Mucosa of stomach (tissue), 1 donor: Measurements from ENCODE around the gene C6orf120.

Experiments used
- H3K27me3 ChIP-seq: one replicate; pipeline ENCODE4 v1.7.0; 2013; ENCODE audit warnings: mild to moderate bottlenecking, low read length; ENCODE audit not compliant: control insufficient read depth, insufficient read depth
- H3K36me3 ChIP-seq: one replicate; pipeline ENCODE4 v1.7.0; 2013; ENCODE audit warnings: low read length; ENCODE audit not compliant: control insufficient read depth, insufficient read depth
- H3K4me1 ChIP-seq: one replicate; pipeline ENCODE4 v1.7.0; 2013; ENCODE audit warnings: mild to moderate bottlenecking, low read length; ENCODE audit not compliant: control insufficient read depth, insufficient read depth
- H3K4me3 ChIP-seq: one replicate; pipeline ENCODE4 v1.7.0; 2013; ENCODE audit warnings: low read length
- H3K9ac ChIP-seq: one replicate; pipeline ENCODE4 v1.7.0; 2013; ENCODE audit warnings: mild to moderate bottlenecking, low read length, moderate library complexity
- H3K9me3 ChIP-seq: one replicate; pipeline ENCODE4 v1.7.0; 2013; ENCODE audit warnings: mild to moderate bottlenecking, low read length, moderate library complexity; ENCODE audit not compliant: control insufficient read depth
- donor health status: Pancreatic carcinoma.

The C6orf120 gene

DNA sequence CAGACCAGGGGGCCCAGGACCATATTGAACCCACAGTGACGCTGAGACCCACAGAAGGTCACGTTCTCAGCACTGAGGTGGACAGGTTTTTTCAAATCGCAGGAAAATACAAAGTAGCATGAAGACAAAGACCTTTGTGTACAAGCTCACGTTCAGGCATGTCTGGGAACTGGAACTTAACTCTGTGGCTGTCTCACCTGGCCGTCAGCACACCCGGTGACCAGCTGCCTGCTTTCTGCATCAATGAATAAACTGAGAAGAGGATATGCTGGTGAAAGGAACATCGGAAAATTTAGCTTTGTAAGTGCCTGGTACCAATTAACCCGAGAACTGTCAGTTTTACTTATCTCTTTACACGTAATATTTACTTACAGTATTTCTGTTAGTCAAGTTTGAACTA, 36.6 kb upstream of the C6orf120 start:
- H3K4me3 ChIP-seq: no peak overlapping the region
- H3K27me3 ChIP-seq: no peaks in the 10 kb centered on the region
- H3K4me1 ChIP-seq: no peaks in the 10 kb centered on the region
- H3K9ac ChIP-seq: no peak overlapping the region
- peaks cover 5% of the 10 kb centered on the region for H3K36me3 ChIP-seq
- H3K9me3 ChIP-seq: no peaks in the 10 kb centered on the region

DNA sequence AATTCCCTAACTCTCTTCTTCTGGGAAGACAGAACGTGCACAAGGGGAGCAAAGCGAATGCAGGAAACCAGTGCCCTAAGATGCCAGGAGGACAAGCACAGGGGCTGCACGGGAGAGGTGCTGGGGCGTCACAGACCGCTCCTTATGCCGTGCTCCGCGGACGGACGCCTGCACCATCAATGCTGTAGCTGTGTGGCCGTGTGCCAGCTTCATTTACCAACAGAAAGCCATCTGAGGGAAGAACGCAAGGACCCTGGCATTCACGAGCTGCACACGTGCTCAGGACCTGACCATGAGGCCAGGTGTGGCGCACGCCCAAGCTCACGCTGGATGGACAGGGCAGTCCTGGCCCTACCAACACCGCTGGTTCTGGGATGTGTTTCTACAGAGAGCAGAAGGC, 35.5 kb upstream of the C6orf120 start:
- no peak overlapping the region for H3K4me3 ChIP-seq
- H3K27me3 ChIP-seq: no peaks in the 10 kb centered on the region
- H3K4me1 ChIP-seq: no peaks in the 10 kb centered on the region
- H3K36me3 ChIP-seq: peaks cover 5% of the 10 kb centered on the region
- no peak overlapping the region for H3K9ac ChIP-seq
- H3K9me3 ChIP-seq: no peaks in the 10 kb centered on the region

DNA sequence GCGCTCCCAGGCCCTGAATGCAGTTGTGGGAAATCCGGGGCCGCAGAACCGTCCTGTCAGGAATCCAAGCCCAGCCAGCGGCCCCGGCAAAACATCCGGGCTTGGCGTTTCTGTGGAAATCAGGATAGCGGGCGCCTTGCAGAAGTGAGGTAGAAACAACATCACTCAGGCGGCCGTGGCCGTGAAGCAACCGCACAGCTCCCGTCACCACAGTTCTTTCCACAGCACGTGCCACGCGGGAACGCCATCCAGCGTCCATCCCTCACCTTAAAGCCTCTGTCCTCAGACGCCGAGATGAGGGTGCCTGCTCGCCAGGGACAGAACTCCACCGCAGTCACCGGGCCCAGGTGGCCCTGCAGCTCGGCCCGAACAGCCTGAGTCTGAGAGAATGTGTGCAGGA, 34.2 kb upstream of the C6orf120 start:
- no peaks in the 10 kb centered on the region for H3K27me3 ChIP-seq
- no peaks in the 10 kb centered on the region for H3K9me3 ChIP-seq
- H3K4me1 ChIP-seq: no peaks in the 10 kb centered on the region
- H3K4me3 ChIP-seq: no peak overlapping the region
- no peak overlapping the region for H3K9ac ChIP-seq
- peaks cover 5% of the 10 kb centered on the region for H3K36me3 ChIP-seq

DNA sequence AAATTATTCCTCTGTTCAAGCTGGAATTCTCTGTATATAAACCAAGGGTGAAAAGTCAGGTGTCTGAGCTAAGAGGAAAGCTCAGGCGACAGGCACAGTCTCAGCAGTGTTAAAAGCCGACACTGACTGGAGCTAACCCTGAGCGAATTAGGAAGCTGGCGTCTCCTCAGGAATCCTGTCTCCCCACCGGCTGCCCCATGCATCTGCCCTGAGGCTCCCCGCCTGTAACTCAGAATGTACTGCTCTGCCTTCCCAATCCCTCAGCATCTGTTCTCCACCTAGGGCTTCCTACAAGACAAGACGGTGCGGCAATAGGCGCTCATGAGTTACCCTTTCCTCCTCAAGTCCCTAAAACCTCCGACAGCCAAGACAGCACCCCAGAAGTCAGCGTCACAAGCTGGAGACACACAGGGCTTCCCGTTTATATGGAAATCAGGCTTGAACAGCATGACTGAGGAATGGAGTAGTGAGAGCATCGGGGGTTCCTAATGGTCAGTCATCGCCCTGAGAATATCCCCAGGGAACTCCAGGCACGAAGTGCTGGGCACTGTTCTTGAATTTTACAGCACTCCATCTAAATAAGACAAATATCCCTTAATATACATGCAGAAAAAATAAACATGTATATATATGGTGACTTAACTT, 33.6 kb upstream of the C6orf120 start:
- Histone ChIP-seq H3K9me3 (no peaks in the 10 kb centered on the region), H3K27me3 (no peaks in the 10 kb centered on the region), H3K4me1 (no peaks in the 10 kb centered on the region), H3K36me3 (peaks cover 5% of the 10 kb centered on the region), H3K4me3 (no peak overlapping the region), H3K9ac (no peak overlapping the region)

DNA sequence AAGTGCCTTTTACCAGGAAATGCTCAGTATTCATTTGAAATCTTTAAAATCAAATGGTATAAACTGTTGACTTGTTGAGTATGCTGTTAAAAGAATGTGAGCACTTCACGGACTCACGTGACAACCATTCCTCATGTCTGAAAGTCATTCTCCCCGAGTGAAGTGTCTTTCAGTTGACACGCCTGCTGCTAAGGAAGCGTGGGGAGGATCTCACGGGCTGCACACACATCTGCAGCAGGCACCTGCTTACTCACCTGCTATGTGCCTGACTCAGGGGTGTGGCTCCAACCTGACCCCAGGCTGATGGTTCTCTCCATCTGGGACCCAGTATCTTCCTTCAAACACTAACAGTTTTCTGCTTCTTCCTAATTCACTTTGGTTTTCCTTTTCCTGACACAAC, 32.8 kb upstream of the C6orf120 start:
- H3K4me1 ChIP-seq: no peaks in the 10 kb centered on the region
- no peak overlapping the region for H3K4me3 ChIP-seq
- no peaks in the 10 kb centered on the region for H3K36me3 ChIP-seq
- H3K27me3 ChIP-seq: no peaks in the 10 kb centered on the region
- no peaks in the 10 kb centered on the region for H3K9me3 ChIP-seq
- no peak overlapping the region for H3K9ac ChIP-seq

DNA sequence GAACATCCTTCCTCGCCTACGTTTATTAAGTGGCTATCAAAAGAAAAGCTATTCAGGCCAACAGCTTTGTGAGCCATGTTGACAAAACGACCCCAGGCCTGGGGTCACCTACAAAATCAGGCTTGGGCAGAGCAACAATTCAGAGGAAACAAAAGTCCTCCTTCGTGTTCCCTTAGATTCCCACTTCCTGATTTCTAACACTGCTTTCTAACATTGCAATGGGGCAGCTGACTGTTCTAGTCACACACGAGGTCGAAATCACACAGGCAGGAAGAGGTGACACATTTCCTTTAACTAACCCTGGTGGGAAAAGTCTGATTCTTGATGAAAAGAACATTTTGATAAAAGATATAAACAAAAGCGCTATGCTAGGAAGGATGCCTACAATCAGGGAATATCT, 32.0 kb upstream of the C6orf120 start:
- Histone ChIP-seq H3K4me3 (no peak overlapping the region), H3K9ac (no peak overlapping the region), H3K36me3 (no peaks in the 10 kb centered on the region), H3K4me1 (no peaks in the 10 kb centered on the region), H3K27me3 (no peaks in the 10 kb centered on the region), H3K9me3 (no peaks in the 10 kb centered on the region)

DNA sequence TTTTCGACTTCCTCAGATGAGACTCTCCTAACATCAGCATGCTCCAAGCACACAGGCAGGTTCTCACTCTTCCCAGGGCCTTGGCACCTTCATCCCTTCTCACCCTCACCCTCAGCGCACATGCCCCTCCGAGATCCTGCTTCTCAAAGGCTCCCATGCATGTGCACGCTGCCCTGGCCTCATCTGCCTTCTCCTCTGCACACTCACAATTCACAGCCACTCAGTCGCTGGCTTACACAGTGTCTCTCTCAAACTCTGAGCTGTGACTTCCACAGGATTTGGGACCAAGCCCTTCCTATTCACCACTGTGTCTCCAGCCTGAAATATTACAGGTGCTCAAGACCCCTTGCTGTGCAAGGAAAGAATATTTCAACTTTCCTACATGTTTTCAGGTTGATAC, 30.4 kb upstream of the C6orf120 start:
- H3K27me3 ChIP-seq: no peaks in the 10 kb centered on the region
- H3K4me1 ChIP-seq: no peaks in the 10 kb centered on the region
- no peaks in the 10 kb centered on the region for H3K36me3 ChIP-seq
- H3K9me3 ChIP-seq: no peaks in the 10 kb centered on the region
- H3K4me3 ChIP-seq: no peak overlapping the region
- no peak overlapping the region for H3K9ac ChIP-seq

DNA sequence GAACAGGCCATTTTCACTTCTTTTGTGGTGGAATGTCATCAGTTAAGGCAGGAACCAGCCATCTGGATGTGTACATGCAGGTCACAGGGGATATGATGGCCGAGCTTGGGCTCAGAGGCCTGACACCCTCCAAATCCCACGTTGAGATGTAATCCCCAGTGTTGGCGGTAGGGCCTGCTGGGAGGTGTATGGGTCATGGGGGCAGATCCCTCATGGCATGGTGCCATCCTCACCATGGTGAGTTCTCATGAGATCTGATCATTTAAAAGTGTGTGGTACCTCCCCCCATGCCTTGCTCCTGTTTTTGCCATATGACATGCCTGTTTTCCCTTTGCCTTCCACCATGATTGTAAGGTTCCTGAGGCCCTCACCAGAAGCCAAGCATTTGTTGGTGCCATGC, 26.9 kb upstream of the C6orf120 start:
- H3K36me3 ChIP-seq: no peaks in the 10 kb centered on the region
- H3K4me1 ChIP-seq: no peaks in the 10 kb centered on the region
- no peaks in the 10 kb centered on the region for H3K9me3 ChIP-seq
- no peak overlapping the region for H3K9ac ChIP-seq
- H3K4me3 ChIP-seq: no peak overlapping the region
- no peaks in the 10 kb centered on the region for H3K27me3 ChIP-seq

DNA sequence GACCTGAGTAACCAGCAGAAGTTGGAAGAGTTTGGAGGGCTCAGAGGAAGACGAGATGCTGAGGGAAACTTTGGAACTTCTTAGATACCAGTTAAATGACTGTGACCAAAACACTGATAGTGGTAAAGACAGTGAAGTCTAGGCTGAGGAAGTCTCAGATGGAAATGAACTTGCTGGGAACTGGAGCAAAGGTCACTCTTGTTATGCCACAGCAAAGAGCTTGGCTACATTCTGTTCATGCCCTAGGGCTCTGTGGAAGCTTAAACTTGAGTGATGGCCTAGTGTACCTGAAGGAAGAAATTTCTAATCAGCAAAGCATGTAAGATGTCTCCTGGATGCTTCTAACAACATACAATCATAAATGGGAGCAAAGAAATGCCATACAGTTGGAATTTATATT, 24.8 kb upstream of the C6orf120 start:
- Histone ChIP-seq H3K9me3 (no peaks in the 10 kb centered on the region), H3K9ac (no peak overlapping the region), H3K36me3 (no peaks in the 10 kb centered on the region), H3K27me3 (no peaks in the 10 kb centered on the region), H3K4me3 (no peak overlapping the region), H3K4me1 (no peaks in the 10 kb centered on the region)

DNA sequence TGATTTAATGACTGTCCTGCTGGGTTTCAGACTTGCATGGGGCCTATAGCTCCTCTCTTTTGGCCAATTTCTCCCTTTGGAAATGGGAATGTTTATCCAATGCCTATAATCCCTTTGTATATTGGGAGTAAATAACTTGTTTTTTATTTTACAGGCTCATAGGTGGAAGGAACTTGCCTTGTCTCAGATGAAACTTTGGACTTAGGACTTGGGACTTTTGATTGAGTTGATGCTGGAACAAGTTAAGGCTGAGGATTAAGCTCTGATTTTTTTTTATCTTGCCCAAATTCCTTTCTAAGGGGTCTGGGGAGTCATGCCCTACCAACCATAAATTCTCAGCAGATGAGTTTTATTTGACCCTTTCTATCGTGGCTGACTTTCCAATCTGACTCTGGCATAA, 23.6 kb upstream of the C6orf120 start:
- H3K4me3 ChIP-seq: no peak overlapping the region
- H3K4me1 ChIP-seq: no peaks in the 10 kb centered on the region
- no peaks in the 10 kb centered on the region for H3K27me3 ChIP-seq
- no peaks in the 10 kb centered on the region for H3K9me3 ChIP-seq
- H3K36me3 ChIP-seq: no peaks in the 10 kb centered on the region
- H3K9ac ChIP-seq: no peak overlapping the region

DNA sequence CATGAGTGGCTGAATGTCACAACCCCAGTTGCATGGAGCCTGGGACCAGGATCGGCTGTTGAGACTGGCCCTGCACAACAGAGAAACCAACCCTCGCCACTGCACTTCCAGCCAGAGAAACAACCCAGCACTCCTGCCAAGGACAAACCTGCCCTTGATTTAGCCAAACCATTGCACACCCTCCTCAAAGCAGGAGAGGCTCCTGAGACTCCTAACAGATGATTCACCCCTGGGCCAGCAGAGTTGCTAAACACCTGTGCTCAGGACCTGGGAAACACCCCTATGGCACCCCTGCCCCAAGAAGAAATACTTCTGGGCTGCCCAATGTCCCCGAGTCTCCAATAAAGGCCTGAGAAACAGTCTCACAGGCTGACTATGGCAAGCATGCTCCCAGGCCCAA, 17.9 kb upstream of the C6orf120 start:
- no peaks in the 10 kb centered on the region for H3K9me3 ChIP-seq
- no peaks in the 10 kb centered on the region for H3K36me3 ChIP-seq
- H3K4me3 ChIP-seq: no peak overlapping the region
- no peak overlapping the region for H3K9ac ChIP-seq
- no peaks in the 10 kb centered on the region for H3K27me3 ChIP-seq
- H3K4me1 ChIP-seq: no peaks in the 10 kb centered on the region

DNA sequence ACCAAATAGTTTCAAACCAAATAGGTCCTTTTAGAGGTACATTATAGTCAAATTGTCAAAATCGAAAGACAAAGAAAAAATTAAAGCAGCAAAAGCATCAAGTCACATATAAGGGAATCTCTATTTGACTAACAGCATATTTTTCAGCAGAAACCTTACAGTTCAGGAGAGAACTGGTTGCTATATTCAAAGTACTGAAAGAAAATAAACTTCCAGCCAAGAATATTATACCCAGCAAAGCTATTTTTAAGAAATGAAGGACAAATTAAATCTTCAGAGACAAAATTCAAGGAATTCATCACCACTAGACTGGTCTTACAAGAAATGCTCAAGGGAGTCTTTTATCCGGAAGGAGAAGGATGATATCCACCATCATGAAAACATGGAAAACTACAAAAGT, 16.1 kb upstream of the C6orf120 start:
- Histone ChIP-seq H3K27me3 (no peaks in the 10 kb centered on the region), H3K9me3 (no peaks in the 10 kb centered on the region), H3K36me3 (no peaks in the 10 kb centered on the region), H3K4me1 (no peaks in the 10 kb centered on the region), H3K9ac (no peak overlapping the region), H3K4me3 (no peak overlapping the region)

DNA sequence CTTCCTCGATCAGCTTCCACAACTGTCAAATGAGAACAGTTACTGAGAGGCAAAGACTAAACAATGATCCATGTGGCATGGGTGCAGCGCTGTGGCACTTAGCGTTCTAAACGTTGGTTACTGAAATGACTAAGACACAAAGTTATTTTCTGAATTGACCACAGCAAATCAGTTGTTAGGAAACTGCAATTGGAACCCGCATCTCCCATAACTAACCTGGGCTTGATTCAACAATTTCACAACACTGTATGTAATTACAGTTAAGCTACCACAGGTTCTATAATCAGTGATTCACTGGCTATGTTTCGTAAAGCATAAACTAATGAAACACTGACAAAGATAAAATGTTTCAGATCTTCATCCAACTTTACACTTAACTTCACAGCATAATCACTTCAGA, 12.6 kb upstream of the C6orf120 start:
- Histone ChIP-seq H3K9ac (no peak overlapping the region), H3K27me3 (no peaks in the 10 kb centered on the region), H3K4me1 (peaks cover 8% of the 10 kb centered on the region), H3K36me3 (no peaks in the 10 kb centered on the region), H3K4me3 (no peak overlapping the region), H3K9me3 (no peaks in the 10 kb centered on the region)
